Skin epidermis (tissue), 12 donors: ENCODE results near the gene RPL41.
A peak's percentile ranks its signal among the peaks of the same experiment; 100 is the strongest.

Experiments used
- H3K27ac ChIP-seq, 21 experiments: fragments of 200-600 bp; sonication (generic) in 11 of 21; one replicate each; pipeline ENCODE4 v1.5.0; 2020; ENCODE audit warnings: mild to moderate bottlenecking in 3 of 21, inconsistent platforms in 2 of 21, moderate library complexity in 2 of 21
- H3K4me3 ChIP-seq, 7 experiments: fragments of 200-600 bp; sonication (generic) in 2 of 7; one replicate each; pipeline ENCODE4 v1.5.0; 2020; ENCODE audit warnings: inconsistent platforms in 2 of 7, mild to moderate bottlenecking in 2 of 7, moderate library complexity in 1 of 7

RPL41 gene

GRCh38 chr12:56121204-56121870, 4.9 kb downstream of the RPL41 start:
- H3K4me3 ChIP-seq = no peak overlapping the region
- H3K27ac ChIP-seq = peak overlapping the region in 1 of 21 experiments; percentile 11

DNA sequence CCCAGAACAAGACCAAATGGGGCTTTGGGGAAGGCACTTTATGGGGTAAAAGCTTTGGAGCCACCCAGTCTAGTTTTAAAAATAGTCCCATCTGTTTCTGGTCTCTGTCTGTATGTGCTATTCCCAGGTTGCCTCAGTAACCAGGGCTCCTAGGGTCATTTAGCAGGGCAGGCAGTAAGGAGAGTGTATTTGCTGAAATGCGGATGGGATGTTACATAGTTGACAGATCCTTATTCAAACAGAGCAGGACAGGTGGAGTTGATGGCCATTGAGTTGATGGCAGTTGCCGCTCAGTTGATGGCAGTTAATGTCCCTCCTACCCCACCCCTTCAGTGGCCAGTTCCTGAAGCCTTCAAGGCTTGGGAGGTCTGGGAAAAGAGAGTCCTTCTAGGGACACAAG, 6.2 kb downstream of the RPL41 start:
- Histone ChIP-seq H3K27ac (peak overlapping the region in 1 of 21 experiments; percentile 39), H3K4me3 (no peak overlapping the region)

DNA sequence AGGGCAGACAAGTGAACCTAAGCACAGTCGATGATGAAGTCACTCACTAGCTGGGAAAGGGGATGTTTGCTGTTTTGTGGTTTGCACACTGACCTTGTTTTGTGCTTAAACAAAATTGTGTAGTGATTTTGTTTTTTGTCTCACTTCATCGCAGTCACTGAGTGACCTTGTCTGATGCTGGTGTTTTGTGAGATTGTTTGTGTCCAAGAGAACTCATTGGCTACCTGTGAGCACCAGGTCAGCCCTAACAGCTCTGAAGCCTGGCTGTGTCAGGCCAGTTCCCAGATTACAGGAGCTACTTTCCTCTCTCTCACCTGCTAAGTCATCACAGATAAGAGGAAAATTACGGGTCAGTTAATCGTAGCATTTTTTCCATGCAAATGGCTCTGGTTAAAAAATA, 7.7 kb downstream of the RPL41 start:
- Histone ChIP-seq H3K27ac (no peak overlapping the region), H3K4me3 (no peak overlapping the region)

DNA sequence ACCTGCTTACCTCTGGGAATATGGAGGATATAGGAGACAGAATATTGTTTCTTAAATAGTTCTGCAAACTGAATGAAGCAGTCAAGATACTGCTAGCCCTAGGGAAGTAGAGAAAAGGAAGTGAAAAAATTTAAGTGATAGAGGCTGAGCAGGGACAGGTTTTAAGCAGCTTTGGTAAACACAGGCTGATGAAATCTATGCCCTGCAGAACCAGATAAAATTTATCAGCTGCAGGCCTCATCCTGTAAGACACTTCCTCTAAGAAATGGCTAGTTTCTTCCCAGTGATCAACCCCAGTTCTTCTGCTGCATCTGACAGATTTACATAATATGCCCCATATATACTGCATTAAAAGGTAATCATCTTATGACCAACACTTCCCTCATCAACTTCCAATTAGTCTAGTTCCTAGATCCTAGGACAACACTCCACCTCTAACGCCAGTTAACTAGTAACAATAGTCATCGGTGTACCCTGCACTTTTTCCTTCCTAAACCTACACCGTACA, 10.4 kb downstream of the RPL41 start:
- Histone ChIP-seq H3K4me3 (peak overlapping the region in 1 of 7 experiments; percentile 75), H3K27ac (peak overlapping the region in 20 of 21 experiments; percentile 8 to 91 (median 70))

DNA sequence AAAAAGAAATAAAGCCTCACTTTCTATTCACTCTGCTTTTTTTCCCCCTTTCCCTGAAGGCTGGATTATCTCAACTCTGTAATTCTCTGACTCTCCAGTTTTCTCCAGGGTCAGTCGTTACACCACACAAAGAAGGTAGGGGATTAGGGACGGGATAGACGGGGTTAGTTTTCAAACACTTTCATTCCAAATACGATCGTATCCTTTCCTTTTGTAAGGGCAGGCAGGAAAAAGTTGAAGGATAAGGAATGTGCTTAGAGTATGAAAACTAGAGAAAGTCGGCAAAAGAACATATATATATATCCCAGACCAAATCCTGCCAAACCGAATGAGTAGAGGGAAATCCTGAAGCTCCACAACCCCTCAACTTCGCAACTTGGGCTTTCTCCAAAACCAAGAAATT, 11.1 kb downstream of the RPL41 start:
- H3K4me3 ChIP-seq = peak overlapping the region in 5 of 7 experiments; percentile 6 to 88 (median 75)
- H3K27ac ChIP-seq = peak overlapping the region in 19 of 21 experiments; percentile 7 to 91 (median 71)

GRCh38 chr12:56127888-56128669, 11.6 kb downstream of the RPL41 start, which contains the start of gene ESYT1:
ESYT1 (plus strand) TSS chr12:56128267; CDS start chr12:56128320, 53 bp downstream.
- peak within 1 kb of the TSS; percentile 66 to 88 (median 75) for H3K4me3 ChIP-seq
- peak within 1 kb of the TSS; percentile 75 to 93 (median 86) for H3K27ac ChIP-seq

- Histone ChIP-seq H3K27ac (peak overlapping the region; percentile 75 to 93 (median 86)), H3K4me3 (peak overlapping the region; percentile 66 to 88 (median 75))
Observed at GRCh38 chr12:56128670-56129205, 12.3 kb downstream of the RPL41 start.

DNA sequence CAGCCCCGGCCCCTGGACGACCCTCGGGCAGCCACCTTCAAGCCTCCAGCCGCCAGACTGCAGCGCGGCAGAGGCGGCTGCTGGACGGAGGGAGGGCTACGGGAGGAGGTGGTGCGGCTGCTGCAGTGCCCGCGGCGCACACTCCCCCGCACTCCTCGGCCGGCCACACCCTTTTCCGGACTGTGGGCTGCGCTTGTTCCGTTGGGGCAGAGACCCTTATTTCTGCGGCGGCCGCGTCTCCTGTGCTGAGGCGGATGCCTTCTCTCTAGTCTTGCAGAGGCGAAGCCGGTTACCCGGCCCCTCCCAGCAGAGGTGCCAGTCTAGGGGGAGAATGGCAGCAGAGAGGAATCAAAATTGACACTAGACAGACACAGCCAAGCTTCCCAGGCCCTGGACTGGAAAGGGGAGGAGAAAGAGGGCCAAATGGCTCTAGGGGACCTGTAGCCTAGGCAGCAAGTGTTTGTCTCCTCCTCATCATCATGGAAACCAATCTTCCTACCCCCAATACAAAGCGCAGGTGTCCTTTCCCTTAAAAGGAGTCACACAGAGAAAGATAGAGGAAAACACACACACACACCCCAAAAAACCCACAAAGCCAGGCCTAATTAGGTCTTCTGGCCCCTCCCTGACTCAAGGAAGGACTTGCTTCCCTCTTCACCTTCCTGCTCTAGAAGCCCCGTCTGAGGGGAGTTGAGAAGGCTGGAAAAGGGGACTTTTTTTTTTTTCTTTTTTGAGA, 12.9 kb downstream of the RPL41 start:
- Histone ChIP-seq H3K4me3 (peak overlapping the region; percentile 66 to 88 (median 75)), H3K27ac (peak overlapping the region in 20 of 21 experiments; percentile 75 to 93 (median 86))

GRCh38 chr12:56129942-56130495, 13.6 kb downstream of the RPL41 start:
- Histone ChIP-seq H3K27ac (peak overlapping the region in 20 of 21 experiments; percentile 75 to 93 (median 86)), H3K4me3 (peak overlapping the region; percentile 66 to 88 (median 75))

DNA sequence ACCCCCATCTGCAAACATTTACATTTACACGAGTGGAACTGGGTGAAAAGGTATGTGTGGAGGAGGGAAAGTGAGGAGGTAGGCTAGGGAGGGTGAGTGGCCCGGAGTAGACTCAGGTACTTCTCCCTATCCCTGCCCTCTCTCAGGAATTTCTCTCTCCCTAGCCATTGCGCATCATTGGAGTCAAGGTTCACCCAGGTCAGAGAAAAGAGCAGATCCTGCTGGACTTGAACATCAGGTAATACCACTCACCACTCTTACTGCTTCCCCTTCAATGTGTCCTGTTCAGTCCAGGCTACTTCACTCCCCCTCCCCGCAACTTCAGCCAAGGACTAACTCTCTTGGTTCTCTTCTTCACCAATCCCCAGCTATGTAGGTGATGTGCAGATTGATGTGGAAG, 14.4 kb downstream of the RPL41 start:
- peak overlapping the region in 6 of 21 experiments; percentile 41 to 93 (median 86) for H3K27ac ChIP-seq
- H3K4me3 ChIP-seq = no peak overlapping the region

GRCh38 chr12:56134897-56135296, 18.5 kb downstream of the RPL41 start:
- Histone ChIP-seq H3K27ac (no peak overlapping the region), H3K4me3 (no peak overlapping the region)

GRCh38 chr12:56137853-56138571, 21.6 kb downstream of the RPL41 start:
- H3K27ac ChIP-seq = no peak overlapping the region
- no peak overlapping the region for H3K4me3 ChIP-seq

DNA sequence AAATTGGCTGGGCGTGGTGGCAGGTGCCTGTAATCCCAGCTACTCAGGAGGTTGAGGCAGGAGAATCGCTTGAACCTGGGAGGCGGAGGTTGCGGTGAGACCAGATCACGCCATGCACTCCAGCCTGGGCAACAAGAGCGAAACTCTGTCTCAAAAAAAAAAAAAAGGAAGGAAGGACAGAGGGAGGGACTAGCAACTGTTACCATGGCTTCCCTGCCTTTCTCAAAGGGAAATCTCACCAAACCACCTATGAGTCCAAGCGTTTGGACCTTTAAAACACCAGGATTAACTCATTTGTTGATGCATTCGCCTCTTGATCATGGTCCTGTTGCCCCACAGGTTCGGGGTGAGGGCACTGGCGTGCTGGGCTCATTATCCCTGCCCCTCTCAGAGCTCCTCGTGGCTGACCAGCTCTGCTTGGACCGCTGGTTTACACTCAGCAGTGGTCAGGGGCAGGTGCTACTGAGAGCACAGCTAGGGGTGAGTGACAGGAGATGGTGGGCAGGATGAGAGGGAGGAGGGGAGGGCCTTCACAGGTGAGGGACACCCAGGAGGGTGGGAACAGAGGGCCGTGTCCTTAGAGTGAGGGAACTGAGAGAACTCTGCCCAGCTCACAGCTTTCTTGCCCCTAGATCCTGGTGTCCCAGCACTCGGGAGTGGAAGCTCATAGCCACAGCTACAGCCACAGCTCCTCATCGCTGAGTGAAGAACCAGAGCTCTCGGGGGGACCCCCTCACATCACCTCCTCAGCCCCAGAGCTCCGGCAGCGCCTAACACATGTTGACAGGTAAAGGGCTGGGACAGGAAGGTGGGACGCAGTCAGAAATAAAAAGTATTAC, 25.7 kb downstream of the RPL41 start:
- H3K27ac ChIP-seq = peak overlapping the region in 7 of 21 experiments; percentile 3 to 76 (median 14)
- no peak overlapping the region for H3K4me3 ChIP-seq

- no peak overlapping the region for H3K4me3 ChIP-seq
- peak overlapping the region in 11 of 21 experiments; percentile 4 to 76 (median 37) for H3K27ac ChIP-seq
Observed at GRCh38 chr12:56143217-56143616, 26.8 kb downstream of the RPL41 start.

GRCh38 chr12:56143870-56144269, 27.4 kb downstream of the RPL41 start:
- peak overlapping the region in 8 of 21 experiments; percentile 32 to 76 (median 45) for H3K27ac ChIP-seq
- no peak overlapping the region for H3K4me3 ChIP-seq

DNA sequence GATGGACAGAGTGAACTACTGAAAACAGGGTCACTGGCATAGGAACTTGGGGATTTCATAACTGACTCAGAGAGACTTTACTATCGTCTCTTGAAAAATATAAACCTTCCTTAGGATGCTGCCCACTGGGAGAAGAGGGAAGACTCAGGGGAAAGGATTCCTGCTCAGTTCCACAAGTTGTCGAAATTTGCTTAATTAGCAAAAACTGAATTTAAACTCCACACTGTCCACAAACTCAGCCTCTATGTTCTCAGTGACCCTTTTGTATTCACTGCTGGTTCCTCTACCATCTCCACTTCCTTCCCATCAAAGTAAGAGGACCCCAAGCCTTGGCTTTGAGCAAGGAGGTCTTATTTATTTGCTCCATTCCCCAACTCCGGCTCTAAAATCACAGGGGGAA, 28.8 kb downstream of the RPL41 start:
- peak overlapping the region in 3 of 21 experiments; percentile 7 to 64 (median 26) for H3K27ac ChIP-seq
- H3K4me3 ChIP-seq = no peak overlapping the region
